Measurements from ENCODE around the gene SIAE. TPM values are rescaled to one million over a fixed set of nuclear protein-coding genes. Genes with fewer than 3 reads are reported as not detected.

SIAE gene
- total and polyA plus RNA-seq, 10 of the 15 experiments (the other 5 are each of a cell fraction or from before 2014, with no cell fraction given), result 0.93 to 6.9 (median 4.2) TPM

DNA sequence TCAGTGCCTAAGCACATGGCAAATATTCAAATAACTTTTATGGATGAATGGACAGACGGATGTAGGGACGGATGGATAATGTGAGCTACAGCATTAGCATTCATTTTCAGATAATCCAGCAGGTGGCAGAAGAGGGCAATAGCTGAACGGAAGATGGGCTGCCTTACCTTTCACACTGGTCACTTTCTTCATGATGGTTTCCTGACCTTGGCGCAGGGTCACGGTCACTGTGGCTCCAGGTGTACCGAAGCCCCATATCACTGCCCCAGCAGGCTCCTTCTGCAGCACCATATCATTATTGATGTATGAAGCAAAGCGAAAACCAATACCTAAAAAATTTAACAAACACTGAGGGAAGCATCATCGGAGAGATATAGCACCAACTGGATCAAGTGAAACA is 4.3 kb downstream of the SIAE start:
- H3K4me3 ChIP-seq, result no peak overlapping the region
- in situ Hi-C loops (cut with MboI), result no loop called here
- H3K9ac ChIP-seq (ENCODE audit: control insufficient read depth, insufficient read depth, low read length), result no peak overlapping the region
- no peak overlapping the region for H3K27ac ChIP-seq (ENCODE audit: control insufficient read depth, insufficient read depth)
- no peak overlapping the region for H3K4me2 ChIP-seq (ENCODE audit: control insufficient read depth, insufficient read depth)
- 20% methylated on average over 8 of the region's 8 CpGs for WGBS (ENCODE audit: insufficient coverage, insufficient replicate concordance, low lambda C conversion rate, missing lambda C conversion rate)
- H2AFZ ChIP-seq (ENCODE audit: control insufficient read depth, low read depth, low read length), result no peak overlapping the region
- ATAC-seq (peak; percentile 57), DNase-seq (ENCODE audit: low read depth, low spot score) (no peak), FAIRE-seq (peak; percentile 80)
- H3K36me3 ChIP-seq (ENCODE audit: control insufficient read depth in 2 of 2, insufficient read depth in 2 of 2, low read length in 1 of 2), result no peaks in the 10 kb centered on the region
- CTCF ChIA-PET, result interaction anchor here (0.6 to 7.1 kb wide), 35 partner anchors 10 to 473 kb away, joined by 3 to 190 read pairs (median 5); partner anchors contain the start of genes ESAM, NRGN and TBRG1
- POLR2A ChIA-PET, result interaction anchor here (0.6 to 1.0 kb wide), 2 partner anchors 119 to 125 kb away, joined by 3 read pairs; no protein-coding TSS in a partner anchor
- no TSS peak for BruUV-seq (replicated peaks)
- H3K79me2 ChIP-seq (ENCODE audit: control insufficient read depth, insufficient read depth, low read length), result no peaks in the 10 kb centered on the region
- H3K9me3 ChIP-seq (replicated peaks; ENCODE audit: control insufficient read depth, insufficient read depth, low read length), result no peaks in the 10 kb centered on the region
- H3K4me1 ChIP-seq (ENCODE audit: control insufficient read depth, insufficient read depth, low read length), result peaks cover 7% of the 10 kb centered on the region
- no peaks in the 10 kb centered on the region for H4K20me1 ChIP-seq (ENCODE audit: control insufficient read depth, insufficient read depth)
- intact Hi-C loops (cut with micrococcal nuclease; ENCODE audit: unreplicated experiment), result loop anchor here (1.0 kb wide), 3 partner anchors 94 to 168 kb away; no protein-coding TSS in a partner anchor
- RAD21 ChIA-PET (ENCODE audit: unreplicated experiment), result interaction anchor here (0.5 to 4.0 kb wide), 18 partner anchors 10 to 430 kb away, joined by 3 to 67 read pairs (median 6); partner anchors contain the start of genes ESAM, MSANTD2 and NRGN
- no peaks in the 10 kb centered on the region for H3K27me3 ChIP-seq (replicated peaks in 1 of 2; ENCODE audit: control insufficient read depth in 2 of 2, insufficient read depth in 2 of 2, low read length in 1 of 2)
- SMC1A ChIA-PET (ENCODE audit: uncharacterized antibody, unreplicated experiment), result interaction anchor here (0.6 to 6.5 kb wide), 24 partner anchors 8 to 189 kb away, joined by 3 to 93 read pairs (median 5); partner anchors contain the start of genes ESAM, MSANTD2 and NRGN
- TF ChIP-seq PAX5 (IDR thresholded peaks at IDR 0.05; ENCODE audit: borderline replicate concordance, low read depth, low read length) (no peak), BRCA1 (IDR thresholded peaks at IDR 0.05; ENCODE audit: low read depth, low read length) (no peak), ZNF207 (IDR thresholded peaks at IDR 0.05; ENCODE audit: borderline replicate concordance) (no peak), EGR1 (IDR thresholded peaks at IDR 0.05; ENCODE audit: borderline replicate concordance in 1 of 2, low read depth in 2 of 2, low read length in 2 of 2) (no peak), NFIC (IDR thresholded peaks at IDR 0.05; ENCODE audit: low read depth, low read length) (no peak), RUNX3 (IDR thresholded peaks at IDR 0.05; ENCODE audit: low read length) (no peak), SIX5 (IDR thresholded peaks at IDR 0.05; ENCODE audit: low read depth, low read length, severe bottlenecking) (no peak), ATF7 (IDR thresholded peaks at IDR 0.05; ENCODE audit: low read depth) (no peak), HDAC6 (IDR thresholded peaks at IDR 0.05; ENCODE audit: unreplicated experiment) (no peak), YY1 (IDR thresholded peaks at IDR 0.05; ENCODE audit: low read depth, low read length) (0 out of 2 replicates have a peak, but pooled peaks have one; percentile 45), NR2C2 (IDR thresholded peaks at IDR 0.05; ENCODE audit: borderline replicate concordance, control insufficient read depth, insufficient read length, low read depth) (no peak), IKZF2 (IDR thresholded peaks at IDR 0.05) (no peak)
- TF ChIP-seq, protein P1, sequence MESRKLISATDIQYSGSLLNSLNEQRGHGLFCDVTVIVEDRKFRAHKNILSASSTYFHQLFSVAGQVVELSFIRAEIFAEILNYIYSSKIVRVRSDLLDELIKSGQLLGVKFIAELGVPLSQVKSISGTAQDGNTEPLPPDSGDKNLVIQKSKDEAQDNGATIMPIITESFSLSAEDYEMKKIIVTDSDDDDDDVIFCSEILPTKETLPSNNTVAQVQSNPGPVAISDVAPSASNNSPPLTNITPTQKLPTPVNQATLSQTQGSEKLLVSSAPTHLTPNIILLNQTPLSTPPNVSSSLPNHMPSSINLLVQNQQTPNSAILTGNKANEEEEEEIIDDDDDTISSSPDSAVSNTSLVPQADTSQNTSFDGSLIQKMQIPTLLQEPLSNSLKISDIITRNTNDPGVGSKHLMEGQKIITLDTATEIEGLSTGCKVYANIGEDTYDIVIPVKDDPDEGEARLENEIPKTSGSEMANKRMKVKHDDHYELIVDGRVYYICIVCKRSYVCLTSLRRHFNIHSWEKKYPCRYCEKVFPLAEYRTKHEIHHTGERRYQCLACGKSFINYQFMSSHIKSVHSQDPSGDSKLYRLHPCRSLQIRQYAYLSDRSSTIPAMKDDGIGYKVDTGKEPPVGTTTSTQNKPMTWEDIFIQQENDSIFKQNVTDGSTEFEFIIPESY (IDR thresholded peaks at IDR 0.05), result no peak
- TF ChIP-seq, protein P2, sequence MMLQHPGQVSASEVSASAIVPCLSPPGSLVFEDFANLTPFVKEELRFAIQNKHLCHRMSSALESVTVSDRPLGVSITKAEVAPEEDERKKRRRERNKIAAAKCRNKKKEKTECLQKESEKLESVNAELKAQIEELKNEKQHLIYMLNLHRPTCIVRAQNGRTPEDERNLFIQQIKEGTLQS (IDR thresholded peaks at IDR 0.05; ENCODE audit: borderline replicate concordance, extremely low read depth, low read depth, low read length), result no peak
- TF ChIP-seq, protein P3, sequence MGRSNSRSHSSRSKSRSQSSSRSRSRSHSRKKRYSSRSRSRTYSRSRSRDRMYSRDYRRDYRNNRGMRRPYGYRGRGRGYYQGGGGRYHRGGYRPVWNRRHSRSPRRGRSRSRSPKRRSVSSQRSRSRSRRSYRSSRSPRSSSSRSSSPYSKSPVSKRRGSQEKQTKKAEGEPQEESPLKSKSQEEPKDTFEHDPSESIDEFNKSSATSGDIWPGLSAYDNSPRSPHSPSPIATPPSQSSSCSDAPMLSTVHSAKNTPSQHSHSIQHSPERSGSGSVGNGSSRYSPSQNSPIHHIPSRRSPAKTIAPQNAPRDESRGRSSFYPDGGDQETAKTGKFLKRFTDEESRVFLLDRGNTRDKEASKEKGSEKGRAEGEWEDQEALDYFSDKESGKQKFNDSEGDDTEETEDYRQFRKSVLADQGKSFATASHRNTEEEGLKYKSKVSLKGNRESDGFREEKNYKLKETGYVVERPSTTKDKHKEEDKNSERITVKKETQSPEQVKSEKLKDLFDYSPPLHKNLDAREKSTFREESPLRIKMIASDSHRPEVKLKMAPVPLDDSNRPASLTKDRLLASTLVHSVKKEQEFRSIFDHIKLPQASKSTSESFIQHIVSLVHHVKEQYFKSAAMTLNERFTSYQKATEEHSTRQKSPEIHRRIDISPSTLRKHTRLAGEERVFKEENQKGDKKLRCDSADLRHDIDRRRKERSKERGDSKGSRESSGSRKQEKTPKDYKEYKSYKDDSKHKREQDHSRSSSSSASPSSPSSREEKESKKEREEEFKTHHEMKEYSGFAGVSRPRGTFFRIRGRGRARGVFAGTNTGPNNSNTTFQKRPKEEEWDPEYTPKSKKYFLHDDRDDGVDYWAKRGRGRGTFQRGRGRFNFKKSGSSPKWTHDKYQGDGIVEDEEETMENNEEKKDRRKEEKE (IDR thresholded peaks at IDR 0.05), result no peak
- TF ChIP-seq, protein P4, sequence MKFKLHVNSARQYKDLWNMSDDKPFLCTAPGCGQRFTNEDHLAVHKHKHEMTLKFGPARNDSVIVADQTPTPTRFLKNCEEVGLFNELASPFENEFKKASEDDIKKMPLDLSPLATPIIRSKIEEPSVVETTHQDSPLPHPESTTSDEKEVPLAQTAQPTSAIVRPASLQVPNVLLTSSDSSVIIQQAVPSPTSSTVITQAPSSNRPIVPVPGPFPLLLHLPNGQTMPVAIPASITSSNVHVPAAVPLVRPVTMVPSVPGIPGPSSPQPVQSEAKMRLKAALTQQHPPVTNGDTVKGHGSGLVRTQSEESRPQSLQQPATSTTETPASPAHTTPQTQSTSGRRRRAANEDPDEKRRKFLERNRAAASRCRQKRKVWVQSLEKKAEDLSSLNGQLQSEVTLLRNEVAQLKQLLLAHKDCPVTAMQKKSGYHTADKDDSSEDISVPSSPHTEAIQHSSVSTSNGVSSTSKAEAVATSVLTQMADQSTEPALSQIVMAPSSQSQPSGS (IDR thresholded peaks at IDR 0.05; ENCODE audit: low read length), result no peak
